ENCODE results near the gene EFNA5.

DNA sequence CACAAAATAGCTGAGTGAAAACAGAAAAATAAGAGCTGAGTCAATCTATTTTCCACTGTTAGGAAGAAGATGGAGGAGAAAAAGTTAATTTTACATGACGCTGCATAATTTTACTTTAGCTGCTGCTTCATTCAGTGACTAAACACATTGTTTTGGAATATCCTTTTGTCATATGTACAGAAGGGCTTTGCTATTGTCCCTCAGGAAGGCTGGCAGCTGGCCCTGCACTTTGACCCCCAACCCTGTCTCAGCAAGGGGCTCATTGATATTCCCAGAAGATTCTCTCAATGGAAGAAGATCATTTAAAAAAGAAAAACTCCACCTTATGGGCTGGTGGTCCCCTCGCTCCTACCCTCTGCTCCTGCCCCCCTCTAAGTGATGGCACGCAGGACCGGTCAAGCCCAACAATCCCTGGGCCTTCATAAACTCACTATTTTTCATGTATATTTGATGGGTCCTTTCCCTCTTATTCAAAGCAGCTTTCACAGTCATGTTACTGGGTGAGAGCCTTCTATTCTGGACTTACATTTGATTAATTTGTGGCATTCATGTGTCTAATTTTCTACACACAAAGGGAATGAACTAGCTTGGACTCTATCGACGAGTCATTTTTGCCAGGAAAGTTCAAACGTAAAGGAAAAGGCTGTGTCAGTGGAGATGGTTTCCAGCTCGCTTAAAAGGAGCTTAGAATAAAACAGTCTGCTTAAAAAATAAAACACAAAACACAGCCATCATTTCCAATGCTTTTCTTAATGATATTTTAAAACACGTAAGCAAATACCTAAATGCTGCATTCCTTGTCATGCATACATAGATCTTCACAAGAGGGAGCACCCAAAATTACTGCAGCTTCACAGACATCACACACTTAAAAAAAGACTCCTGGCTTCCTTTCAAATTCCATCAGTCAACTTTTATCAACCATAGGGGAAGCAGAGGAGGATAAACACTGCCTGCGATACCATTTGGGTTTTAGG is 104.7 kb downstream of the EFNA5 start:
- TF ChIP-seq, protein P1, sequence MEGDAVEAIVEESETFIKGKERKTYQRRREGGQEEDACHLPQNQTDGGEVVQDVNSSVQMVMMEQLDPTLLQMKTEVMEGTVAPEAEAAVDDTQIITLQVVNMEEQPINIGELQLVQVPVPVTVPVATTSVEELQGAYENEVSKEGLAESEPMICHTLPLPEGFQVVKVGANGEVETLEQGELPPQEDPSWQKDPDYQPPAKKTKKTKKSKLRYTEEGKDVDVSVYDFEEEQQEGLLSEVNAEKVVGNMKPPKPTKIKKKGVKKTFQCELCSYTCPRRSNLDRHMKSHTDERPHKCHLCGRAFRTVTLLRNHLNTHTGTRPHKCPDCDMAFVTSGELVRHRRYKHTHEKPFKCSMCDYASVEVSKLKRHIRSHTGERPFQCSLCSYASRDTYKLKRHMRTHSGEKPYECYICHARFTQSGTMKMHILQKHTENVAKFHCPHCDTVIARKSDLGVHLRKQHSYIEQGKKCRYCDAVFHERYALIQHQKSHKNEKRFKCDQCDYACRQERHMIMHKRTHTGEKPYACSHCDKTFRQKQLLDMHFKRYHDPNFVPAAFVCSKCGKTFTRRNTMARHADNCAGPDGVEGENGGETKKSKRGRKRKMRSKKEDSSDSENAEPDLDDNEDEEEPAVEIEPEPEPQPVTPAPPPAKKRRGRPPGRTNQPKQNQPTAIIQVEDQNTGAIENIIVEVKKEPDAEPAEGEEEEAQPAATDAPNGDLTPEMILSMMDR (IDR thresholded peaks at IDR 0.05) = no peak
- TF ChIP-seq POLR2AphosphoS5 (IDR thresholded peaks at IDR 0.05) (no peak), POLR2A (IDR thresholded peaks at IDR 0.05) (no peak)
